HepG2 (cell line): ENCODE data around the gene KIF1C. TPM values are rescaled to one million over a fixed set of nuclear protein-coding genes. Genes with fewer than 3 reads are reported as not detected.

Experiments
- CCAR2 ChIP-seq: fragments of 200-400 bp; formaldehyde crosslinking; optimal IDR thresholded peaks from 2 replicates; pipeline ENCODE3; 2018; ENCODE audit warnings: low read depth, mild to moderate bottlenecking, low read length, moderate library complexity
- ETV6 ChIP-seq: sonication (generic); formaldehyde crosslinking; conservative IDR thresholded peaks from 2 replicates; pipeline ENCODE4 v1.4.0; 2020; ENCODE audit warnings: missing genetic modification reagents
- FOXO1 ChIP-seq: sonication (generic); formaldehyde crosslinking; IDR thresholded peaks from 2 replicates; pipeline ENCODE4 v1.4.0; 2020; ENCODE audit warnings: missing genetic modification reagents
- JARID2 ChIP-seq: sonication (generic); formaldehyde crosslinking; IDR thresholded peaks from 2 replicates; pipeline ENCODE4 v1.8.1; 2023; ENCODE audit warnings: missing genetic modification reagents, inconsistent platforms; ENCODE audit not compliant: insufficient replicate concordance
- JUN ChIP-seq: sonication (generic); formaldehyde crosslinking; IDR thresholded peaks from 2 replicates; pipeline ENCODE4 v1.4.0; 2020; ENCODE audit warnings: mild to moderate bottlenecking, missing genetic modification reagents
- KLF12 ChIP-seq: sonication (generic); formaldehyde crosslinking; IDR thresholded peaks from 2 replicates; pipeline ENCODE4 v1.4.0; 2020; ENCODE audit warnings: missing genetic modification reagents, borderline replicate concordance
- MLLT10 ChIP-seq: sonication (generic); formaldehyde crosslinking; IDR thresholded peaks from 2 replicates; pipeline ENCODE4 v1.4.0; 2020; ENCODE audit warnings: missing genetic modification reagents
- NR0B2 ChIP-seq: sonication (generic); formaldehyde crosslinking; IDR thresholded peaks from 2 replicates; pipeline ENCODE4 v1.4.0; 2020; ENCODE audit warnings: mild to moderate bottlenecking, missing genetic modification reagents
- ZBTB49 ChIP-seq: sonication (generic); formaldehyde crosslinking; IDR thresholded peaks from 2 replicates; pipeline ENCODE4 v1.4.0; 2020; ENCODE audit warnings: missing genetic modification reagents, borderline replicate concordance
- ZNF296 ChIP-seq: sonication (generic); formaldehyde crosslinking; conservative IDR thresholded peaks from 2 replicates; pipeline ENCODE4 v1.5.0; 2020; ENCODE audit warnings: mild to moderate bottlenecking, missing genetic modification reagents
- ZNF883 ChIP-seq: sonication (generic); formaldehyde crosslinking; IDR thresholded peaks from 2 replicates; pipeline ENCODE4 v1.5.1; 2020; ENCODE audit warnings: mild to moderate bottlenecking, missing genetic modification reagents; ENCODE audit errors: not compliant biosample characterization
- polyA plus RNA-seq, 8 experiments: library from polyadenylated mRNA; depleted of rRNA in 3 of 8; stranded (reverse) in 7 of 8; unstranded in 1 of 8; fragments of >200 nt; fragmentation: Illumina TruSeq in 4 of 8; extraction: Trizol in 4 of 8; gene quantifications; 2 replicates each; pipeline versions ENCODE4 v1.2.1 to v1.2.3, GENCODE V29; 2011 to 2016; ENCODE audit warnings: low read depth in 4 of 8, missing spikeins in 1 of 8, mixed read lengths in 1 of 8; ENCODE audit not compliant: insufficient read depth in 1 of 8
- total RNA-seq, 5 experiments: library from RNA; depleted of rRNA; stranded (reverse); fragments of >200 nt; fragmentation: Illumina TruSeq; extraction: Trizol; gene quantifications; 2 replicates each; pipeline ENCODE4 v1.2.3, GENCODE V29; 2016; ENCODE audit warnings: low read depth in 1 of 5
- TF ChIP-seq, protein P1 (sequence below): sonication (generic); formaldehyde crosslinking; IDR thresholded peaks from 2 replicates; pipeline ENCODE4 v1.5.1; 2020; ENCODE audit warnings: mild to moderate bottlenecking, missing genetic modification reagents
- TF ChIP-seq, protein P2 (sequence below): IDR thresholded peaks from 2 replicates; pipeline ENCODE4 v1.6.1; 2016; ENCODE audit warnings: missing genetic modification reagents, missing compliant biosample characterization
- TF ChIP-seq, protein P3 (sequence below): fragments of 450-650 bp; IDR thresholded peaks from 2 replicates; pipeline ENCODE4 v1.6.1; 2016
- TF ChIP-seq, protein P4 (sequence below): sonication (generic); formaldehyde crosslinking; IDR thresholded peaks from 2 replicates; pipeline ENCODE4 v1.4.0; 2020; ENCODE audit warnings: mild to moderate bottlenecking, missing genetic modification reagents, borderline replicate concordance

The KIF1C gene
- total and polyA plus RNA-seq, 2 of the 13 experiments (the other 11 are each of a cell fraction or from before 2014, with no cell fraction given) = 70.0 to 104 TPM

DNA sequence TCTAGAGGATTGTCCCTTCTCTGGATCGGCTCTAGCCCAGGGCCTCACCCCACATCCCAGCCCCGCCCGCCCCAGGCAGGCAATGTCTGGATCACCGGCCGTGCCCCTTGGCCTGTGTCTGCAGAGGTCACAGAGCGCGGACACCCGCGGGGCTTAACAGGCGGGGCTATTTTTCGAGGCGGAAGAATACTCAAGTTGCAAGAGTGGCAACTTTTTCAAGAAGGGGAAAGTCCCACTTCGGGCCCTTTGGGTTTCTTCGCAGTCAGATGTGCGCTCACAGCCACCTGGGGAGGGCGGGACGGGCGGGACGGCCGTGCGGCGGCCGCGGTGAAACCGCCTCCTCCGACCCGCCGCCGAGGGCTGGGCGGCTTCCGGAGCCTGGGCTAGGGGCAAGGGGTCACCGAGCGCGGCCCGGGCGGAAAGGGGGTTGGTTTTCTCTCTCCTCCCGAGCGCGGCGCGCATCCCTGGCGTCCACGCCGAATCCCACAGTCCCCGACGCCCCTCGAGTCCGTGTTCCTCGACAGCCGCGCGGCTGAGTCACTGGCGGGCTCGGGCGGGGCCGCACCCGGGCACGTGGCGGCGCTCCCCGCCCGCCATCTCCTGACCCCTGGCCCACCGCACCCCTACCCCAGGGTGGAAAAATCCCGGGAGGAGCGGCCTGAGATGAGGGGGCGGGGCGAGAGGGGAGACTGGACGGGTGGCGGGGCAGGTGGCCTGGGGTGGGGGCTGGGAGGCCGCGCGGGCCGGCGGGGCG, 48.3 kb upstream of the KIF1C start (continued):
- TF ChIP-seq, protein P1, sequence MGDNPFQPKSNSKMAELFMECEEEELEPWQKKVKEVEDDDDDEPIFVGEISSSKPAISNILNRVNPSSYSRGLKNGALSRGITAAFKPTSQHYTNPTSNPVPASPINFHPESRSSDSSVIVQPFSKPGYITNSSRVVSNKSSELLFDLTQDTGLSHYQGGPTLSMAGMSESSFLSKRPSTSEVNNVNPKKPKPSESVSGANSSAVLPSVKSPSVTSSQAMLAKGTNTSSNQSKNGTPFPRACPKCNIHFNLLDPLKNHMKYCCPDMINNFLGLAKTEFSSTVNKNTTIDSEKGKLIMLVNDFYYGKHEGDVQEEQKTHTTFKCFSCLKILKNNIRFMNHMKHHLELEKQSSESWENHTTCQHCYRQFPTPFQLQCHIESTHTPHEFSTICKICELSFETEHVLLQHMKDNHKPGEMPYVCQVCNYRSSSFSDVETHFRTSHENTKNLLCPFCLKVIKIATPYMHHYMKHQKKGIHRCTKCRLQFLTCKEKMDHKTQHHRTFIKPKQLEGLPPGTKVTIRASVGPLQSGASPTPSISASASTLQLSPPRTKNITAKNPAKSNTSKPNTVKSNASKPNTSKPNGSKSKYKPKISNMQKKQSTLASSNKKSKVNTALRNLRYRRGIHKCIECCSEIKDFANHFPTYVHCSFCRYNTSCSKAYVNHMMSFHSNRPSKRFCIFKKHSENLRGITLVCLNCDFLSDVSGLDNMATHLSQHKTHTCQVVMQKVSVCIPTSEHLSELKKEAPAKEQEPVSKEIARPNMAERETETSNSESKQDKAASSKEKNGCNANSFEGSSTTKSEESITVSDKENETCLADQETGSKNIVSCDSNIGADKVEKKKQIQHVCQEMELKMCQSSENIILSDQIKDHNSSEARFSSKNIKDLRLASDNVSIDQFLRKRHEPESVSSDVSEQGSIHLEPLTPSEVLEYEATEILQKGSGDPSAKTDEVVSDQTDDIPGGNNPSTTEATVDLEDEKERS = no peak
- TF ChIP-seq NR0B2 (CRISPR knock-in tag) (no peak), FOXO1 (CRISPR knock-in tag) (no peak; the same call in 1 of the 2 replicates), MLLT10 (CRISPR knock-in tag) (no peak), KLF12 (peak; percentile 61; the same call in 1 of the 2 replicates), ZNF883 (no peak), JARID2 (CRISPR knock-in tag) (no peak), ETV6 (no peak; the same call in 1 of the 2 replicates), ZNF296 (CRISPR knock-in tag) (no peak), CCAR2 (no peak), ZBTB49 (CRISPR knock-in tag) (no peak), JUN (no peak; the same call in 1 of the 2 replicates)
- TF ChIP-seq, protein P2, sequence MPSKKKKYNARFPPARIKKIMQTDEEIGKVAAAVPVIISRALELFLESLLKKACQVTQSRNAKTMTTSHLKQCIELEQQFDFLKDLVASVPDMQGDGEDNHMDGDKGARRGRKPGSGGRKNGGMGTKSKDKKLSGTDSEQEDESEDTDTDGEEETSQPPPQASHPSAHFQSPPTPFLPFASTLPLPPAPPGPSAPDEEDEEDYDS (CRISPR knock-in tag) = no peak
- TF ChIP-seq, protein P3, sequence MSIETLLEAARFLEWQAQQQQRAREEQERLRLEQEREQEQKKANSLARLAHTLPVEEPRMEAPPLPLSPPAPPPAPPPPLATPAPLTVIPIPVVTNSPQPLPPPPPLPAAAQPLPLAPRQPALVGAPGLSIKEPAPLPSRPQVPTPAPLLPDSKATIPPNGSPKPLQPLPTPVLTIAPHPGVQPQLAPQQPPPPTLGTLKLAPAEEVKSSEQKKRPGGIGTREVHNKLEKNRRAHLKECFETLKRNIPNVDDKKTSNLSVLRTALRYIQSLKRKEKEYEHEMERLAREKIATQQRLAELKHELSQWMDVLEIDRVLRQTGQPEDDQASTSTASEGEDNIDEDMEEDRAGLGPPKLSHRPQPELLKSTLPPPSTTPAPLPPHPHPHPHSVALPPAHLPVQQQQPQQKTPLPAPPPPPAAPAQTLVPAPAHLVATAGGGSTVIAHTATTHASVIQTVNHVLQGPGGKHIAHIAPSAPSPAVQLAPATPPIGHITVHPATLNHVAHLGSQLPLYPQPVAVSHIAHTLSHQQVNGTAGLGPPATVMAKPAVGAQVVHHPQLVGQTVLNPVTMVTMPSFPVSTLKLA = peak; percentile 30; the same call in 1 of the 2 replicates
- TF ChIP-seq, protein P4, sequence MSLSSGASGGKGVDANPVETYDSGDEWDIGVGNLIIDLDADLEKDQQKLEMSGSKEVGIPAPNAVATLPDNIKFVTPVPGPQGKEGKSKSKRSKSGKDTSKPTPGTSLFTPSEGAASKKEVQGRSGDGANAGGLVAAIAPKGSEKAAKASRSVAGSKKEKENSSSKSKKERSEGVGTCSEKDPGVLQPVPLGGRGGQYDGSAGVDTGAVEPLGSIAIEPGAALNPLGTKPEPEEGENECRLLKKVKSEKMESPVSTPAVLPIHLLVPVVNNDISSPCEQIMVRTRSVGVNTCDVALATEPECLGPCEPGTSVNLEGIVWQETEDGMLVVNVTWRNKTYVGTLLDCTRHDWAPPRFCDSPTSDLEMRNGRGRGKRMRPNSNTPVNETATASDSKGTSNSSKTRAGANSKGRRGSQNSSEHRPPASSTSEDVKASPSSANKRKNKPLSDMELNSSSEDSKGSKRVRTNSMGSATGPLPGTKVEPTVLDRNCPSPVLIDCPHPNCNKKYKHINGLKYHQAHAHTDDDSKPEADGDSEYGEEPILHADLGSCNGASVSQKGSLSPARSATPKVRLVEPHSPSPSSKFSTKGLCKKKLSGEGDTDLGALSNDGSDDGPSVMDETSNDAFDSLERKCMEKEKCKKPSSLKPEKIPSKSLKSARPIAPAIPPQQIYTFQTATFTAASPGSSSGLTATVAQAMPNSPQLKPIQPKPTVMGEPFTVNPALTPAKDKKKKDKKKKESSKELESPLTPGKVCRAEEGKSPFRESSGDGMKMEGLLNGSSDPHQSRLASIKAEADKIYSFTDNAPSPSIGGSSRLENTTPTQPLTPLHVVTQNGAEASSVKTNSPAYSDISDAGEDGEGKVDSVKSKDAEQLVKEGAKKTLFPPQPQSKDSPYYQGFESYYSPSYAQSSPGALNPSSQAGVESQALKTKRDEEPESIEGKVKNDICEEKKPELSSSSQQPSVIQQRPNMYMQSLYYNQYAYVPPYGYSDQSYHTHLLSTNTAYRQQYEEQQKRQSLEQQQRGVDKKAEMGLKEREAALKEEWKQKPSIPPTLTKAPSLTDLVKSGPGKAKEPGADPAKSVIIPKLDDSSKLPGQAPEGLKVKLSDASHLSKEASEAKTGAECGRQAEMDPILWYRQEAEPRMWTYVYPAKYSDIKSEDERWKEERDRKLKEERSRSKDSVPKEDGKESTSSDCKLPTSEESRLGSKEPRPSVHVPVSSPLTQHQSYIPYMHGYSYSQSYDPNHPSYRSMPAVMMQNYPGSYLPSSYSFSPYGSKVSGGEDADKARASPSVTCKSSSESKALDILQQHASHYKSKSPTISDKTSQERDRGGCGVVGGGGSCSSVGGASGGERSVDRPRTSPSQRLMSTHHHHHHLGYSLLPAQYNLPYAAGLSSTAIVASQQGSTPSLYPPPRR (CRISPR knock-in tag) = peak; percentile 57; the same call in 1 of the 2 replicates
